NCI-H526 treated with DMSO at 0.1 percent for 48 hours (cell line): ENCODE measurements around the gene GTF2A1.

Experiments used
- DNase-seq: peaks from one replicate; lab custom pipeline; 2025; lab: John Stamatoyannopoulos, UW

GTF2A1 gene

DNA sequence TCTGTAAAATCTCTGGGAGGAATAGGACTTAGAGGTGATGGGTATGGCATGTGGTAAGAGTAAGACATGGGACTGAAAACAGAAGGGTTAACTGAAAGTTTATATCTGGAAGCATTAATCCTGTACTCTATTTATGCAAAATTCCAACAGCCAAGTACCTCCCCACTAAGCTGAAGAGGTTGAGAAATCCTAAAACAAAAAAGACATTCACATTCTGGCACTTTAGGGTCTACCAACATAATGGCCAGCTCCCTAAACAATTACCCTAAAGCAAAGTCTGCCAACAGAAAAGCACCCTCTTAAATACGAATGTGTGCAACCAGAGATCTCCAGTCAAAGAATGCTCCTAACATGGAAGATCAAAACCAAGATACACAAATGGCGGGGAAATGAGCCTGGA lies 87.4 kb downstream of the GTF2A1 start:
- DNase-seq: no peak

DNA sequence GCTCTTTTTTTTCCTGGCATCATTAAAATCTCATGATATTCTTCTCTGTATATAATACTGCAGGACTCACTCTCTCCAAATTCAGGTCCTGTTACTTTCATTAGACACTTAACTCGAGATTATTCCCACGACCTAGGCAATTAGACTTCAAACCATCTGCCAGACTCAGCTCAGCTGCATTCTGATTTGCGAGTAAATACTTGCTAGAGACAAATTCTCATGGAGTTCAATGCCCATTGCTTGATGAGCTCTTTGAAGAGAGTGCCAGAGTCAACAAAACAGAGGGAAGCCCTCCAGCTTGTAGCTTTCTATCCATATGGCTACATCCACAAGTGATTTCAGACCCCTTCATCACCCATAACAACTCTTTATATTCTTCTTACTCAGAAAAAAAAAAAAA lies 88.3 kb downstream of the GTF2A1 start:
- no peak for DNase-seq

DNA sequence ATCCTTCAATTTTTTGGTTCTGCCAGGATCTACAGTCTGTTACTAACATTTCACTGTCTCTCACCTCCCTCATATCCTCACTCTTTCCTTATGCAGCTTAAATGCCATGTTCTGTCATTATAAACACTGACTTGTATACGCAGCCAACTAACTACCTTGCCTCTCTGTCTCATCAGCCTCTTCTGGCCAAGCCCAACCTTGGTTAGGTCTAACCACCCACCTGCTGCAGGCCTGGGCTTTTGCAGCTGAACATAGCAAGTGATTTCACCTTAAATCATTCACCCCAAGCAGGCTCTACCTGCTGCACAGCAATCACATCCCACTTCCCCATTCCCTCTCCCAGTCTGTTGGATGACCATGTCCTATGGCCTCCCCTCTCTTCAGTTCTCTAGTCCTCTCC lies 91.5 kb downstream of the GTF2A1 start:
- no peak for DNase-seq

DNA sequence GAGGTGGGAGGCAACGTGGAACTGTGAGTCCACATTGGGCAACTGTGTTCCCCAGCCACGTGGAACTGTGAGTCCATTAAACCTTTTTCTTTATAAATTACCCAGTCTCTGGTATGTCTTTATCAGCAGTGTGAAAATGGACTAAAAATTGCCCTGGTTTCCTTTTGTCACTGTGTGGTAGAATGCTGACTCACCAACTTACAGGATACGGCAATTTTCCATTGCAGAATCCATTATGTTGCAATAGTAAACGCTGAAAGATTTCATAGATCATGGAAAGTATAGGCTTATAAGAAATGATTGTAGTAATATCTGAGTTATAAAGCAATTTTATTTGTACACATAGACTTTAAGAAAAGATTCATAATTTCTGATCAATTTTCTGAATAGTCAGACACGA lies 93.0 kb downstream of the GTF2A1 start:
- DNase-seq: no peak

DNA sequence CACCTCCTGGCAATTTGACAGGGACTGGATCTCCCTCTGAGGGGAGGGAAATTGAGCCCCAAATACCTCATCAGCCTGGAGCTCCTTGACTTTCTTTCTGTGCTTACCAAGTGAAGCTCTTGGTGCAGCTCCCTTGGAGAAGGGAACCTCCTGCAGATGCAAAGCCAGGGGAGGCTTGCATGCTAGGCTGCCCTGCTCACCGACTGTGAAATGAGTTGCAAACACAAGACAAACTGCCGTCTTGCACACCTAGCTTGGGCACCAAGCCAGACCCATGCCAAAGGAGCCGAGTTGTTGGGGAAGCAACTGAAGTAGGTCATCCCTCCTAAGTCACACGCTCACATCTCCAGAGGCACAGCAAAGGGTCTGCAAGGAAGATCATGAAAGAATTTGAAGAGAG lies 95.2 kb downstream of the GTF2A1 start:
- peak; percentile 34 for DNase-seq
